ENCODE results near the gene DIP2A. TPM values are rescaled to one million over a fixed set of nuclear protein-coding genes. Genes with fewer than 3 reads are reported as not detected.

The DIP2A gene
- polyA plus RNA-seq, 1 donor from 2014 or later = 45.0 TPM

DNA sequence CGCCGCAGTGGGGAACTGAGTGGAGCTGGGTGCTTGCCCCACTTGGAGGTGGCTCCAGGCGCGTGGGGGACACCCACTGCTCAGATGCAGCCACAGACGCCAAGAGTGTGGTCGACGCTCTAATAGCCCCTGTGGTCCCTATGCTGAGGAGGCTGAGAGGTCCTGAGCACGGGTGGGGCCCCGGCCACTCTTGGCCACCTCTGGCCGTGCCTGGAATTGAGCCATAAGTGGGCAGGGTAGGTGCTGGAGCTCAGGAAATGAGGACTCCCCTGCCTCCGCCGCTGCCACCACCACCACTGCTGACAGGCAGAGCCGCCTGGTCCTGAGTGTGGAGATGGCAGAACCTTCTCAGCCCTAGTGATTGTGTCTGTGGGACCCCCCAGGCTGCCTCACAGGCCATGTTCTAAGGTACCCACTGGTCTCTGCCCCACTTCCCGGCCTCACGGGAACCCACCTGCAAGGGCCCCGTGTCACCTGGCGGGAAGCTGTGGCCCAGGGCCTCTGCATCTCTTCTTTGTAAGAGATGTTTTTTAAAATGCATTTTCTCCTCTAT is 34.6 kb upstream of the DIP2A start:
- no peak overlapping the region for H3K27ac ChIP-seq (ENCODE audit: low read length)

DNA sequence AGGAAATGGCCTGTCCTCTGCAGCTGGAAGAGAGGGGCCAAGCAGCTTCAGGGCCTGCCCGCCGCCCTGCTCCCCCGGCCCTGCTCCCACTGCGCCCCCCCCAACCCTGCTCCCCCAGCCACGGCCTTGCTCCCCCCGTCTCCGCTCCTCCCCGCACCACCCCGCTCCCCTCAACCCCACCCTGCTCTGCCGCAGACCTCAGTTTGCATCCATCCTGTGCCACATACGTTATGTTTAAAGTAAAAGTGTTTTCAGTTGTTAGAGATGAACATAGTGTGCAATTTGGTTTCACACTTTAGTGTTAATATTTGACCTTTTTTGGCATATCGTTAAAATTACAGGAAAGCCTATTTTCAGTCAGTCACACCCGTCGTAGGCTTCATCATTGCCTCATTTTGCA is 34.1 kb upstream of the DIP2A start:
- H3K9me3 ChIP-seq (ENCODE audit: low read length) = no peaks in the 10 kb centered on the region
- H3K27me3 ChIP-seq (ENCODE audit: insufficient read depth, low read depth, low read length) = no peaks in the 10 kb centered on the region
- no peak overlapping the region for H3K9ac ChIP-seq (ENCODE audit: low read length)
- no peak for TF ChIP-seq EP300 (conservative IDR thresholded peaks at IDR 0.05; ENCODE audit: poor library complexity, severe bottlenecking)
- no peak for TF ChIP-seq RAD21 (conservative IDR thresholded peaks at IDR 0.05)
- no peak for TF ChIP-seq MXI1 (conservative IDR thresholded peaks at IDR 0.05; ENCODE audit: poor library complexity, severe bottlenecking)
- no peak for TF ChIP-seq EZH2 (IDR thresholded peaks at IDR 0.05; ENCODE audit: borderline replicate concordance, insufficient read depth, low read length, poor library complexity, severe bottlenecking)
- no peak for TF ChIP-seq TAF1 (IDR thresholded peaks at IDR 0.05; ENCODE audit: low read depth)
- TF ChIP-seq POLR2AphosphoS5 (IDR thresholded peaks at IDR 0.05) = no peak
- TF ChIP-seq SMC3 (conservative IDR thresholded peaks at IDR 0.05; ENCODE audit: poor library complexity) = no peak
- TF ChIP-seq, protein P1, sequence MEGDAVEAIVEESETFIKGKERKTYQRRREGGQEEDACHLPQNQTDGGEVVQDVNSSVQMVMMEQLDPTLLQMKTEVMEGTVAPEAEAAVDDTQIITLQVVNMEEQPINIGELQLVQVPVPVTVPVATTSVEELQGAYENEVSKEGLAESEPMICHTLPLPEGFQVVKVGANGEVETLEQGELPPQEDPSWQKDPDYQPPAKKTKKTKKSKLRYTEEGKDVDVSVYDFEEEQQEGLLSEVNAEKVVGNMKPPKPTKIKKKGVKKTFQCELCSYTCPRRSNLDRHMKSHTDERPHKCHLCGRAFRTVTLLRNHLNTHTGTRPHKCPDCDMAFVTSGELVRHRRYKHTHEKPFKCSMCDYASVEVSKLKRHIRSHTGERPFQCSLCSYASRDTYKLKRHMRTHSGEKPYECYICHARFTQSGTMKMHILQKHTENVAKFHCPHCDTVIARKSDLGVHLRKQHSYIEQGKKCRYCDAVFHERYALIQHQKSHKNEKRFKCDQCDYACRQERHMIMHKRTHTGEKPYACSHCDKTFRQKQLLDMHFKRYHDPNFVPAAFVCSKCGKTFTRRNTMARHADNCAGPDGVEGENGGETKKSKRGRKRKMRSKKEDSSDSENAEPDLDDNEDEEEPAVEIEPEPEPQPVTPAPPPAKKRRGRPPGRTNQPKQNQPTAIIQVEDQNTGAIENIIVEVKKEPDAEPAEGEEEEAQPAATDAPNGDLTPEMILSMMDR (IDR thresholded peaks at IDR 0.05; ENCODE audit: poor library complexity, severe bottlenecking) = no peak
- TF ChIP-seq, protein P2, sequence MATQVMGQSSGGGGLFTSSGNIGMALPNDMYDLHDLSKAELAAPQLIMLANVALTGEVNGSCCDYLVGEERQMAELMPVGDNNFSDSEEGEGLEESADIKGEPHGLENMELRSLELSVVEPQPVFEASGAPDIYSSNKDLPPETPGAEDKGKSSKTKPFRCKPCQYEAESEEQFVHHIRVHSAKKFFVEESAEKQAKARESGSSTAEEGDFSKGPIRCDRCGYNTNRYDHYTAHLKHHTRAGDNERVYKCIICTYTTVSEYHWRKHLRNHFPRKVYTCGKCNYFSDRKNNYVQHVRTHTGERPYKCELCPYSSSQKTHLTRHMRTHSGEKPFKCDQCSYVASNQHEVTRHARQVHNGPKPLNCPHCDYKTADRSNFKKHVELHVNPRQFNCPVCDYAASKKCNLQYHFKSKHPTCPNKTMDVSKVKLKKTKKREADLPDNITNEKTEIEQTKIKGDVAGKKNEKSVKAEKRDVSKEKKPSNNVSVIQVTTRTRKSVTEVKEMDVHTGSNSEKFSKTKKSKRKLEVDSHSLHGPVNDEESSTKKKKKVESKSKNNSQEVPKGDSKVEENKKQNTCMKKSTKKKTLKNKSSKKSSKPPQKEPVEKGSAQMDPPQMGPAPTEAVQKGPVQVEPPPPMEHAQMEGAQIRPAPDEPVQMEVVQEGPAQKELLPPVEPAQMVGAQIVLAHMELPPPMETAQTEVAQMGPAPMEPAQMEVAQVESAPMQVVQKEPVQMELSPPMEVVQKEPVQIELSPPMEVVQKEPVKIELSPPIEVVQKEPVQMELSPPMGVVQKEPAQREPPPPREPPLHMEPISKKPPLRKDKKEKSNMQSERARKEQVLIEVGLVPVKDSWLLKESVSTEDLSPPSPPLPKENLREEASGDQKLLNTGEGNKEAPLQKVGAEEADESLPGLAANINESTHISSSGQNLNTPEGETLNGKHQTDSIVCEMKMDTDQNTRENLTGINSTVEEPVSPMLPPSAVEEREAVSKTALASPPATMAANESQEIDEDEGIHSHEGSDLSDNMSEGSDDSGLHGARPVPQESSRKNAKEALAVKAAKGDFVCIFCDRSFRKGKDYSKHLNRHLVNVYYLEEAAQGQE (IDR thresholded peaks at IDR 0.05; ENCODE audit: borderline replicate concordance) = no peak
- H3K9me2 ChIP-seq (ENCODE audit: insufficient read depth, low read length) = no peaks in the 10 kb centered on the region
- H3K27ac ChIP-seq (ENCODE audit: low read length) = no peak overlapping the region
- no peaks in the 10 kb centered on the region for H4K20me1 ChIP-seq (ENCODE audit: insufficient read depth)
- H3K4me2 ChIP-seq (ENCODE audit: low read length) = no peak overlapping the region
- no peak overlapping the region for H2AFZ ChIP-seq (ENCODE audit: low read depth, low read length)
- H3K36me3 ChIP-seq (ENCODE audit: insufficient read depth, low read length) = no peaks in the 10 kb centered on the region
- H3K79me2 ChIP-seq (replicated peaks; ENCODE audit: insufficient read depth, low read length) = no peaks in the 10 kb centered on the region
- H3F3A ChIP-seq (ENCODE audit: insufficient read depth, low read length, poor library complexity, severe bottlenecking) = no peaks in the 10 kb centered on the region
- no peak overlapping the region for H3K4me3 ChIP-seq (ENCODE audit: low read length)

More for the DNA sequence above, 34.6 kb upstream of the DIP2A start:
- no peak overlapping the region for H3K4me2 ChIP-seq (ENCODE audit: low read length)
- no peaks in the 10 kb centered on the region for H3K9me3 ChIP-seq (ENCODE audit: low read length)
- no peaks in the 10 kb centered on the region for H3F3A ChIP-seq (ENCODE audit: insufficient read depth, low read length, poor library complexity, severe bottlenecking)
- H3K36me3 ChIP-seq (ENCODE audit: insufficient read depth, low read length) = no peaks in the 10 kb centered on the region
- no peaks in the 10 kb centered on the region for H3K27me3 ChIP-seq (ENCODE audit: insufficient read depth, low read depth, low read length)
- no peaks in the 10 kb centered on the region for H4K20me1 ChIP-seq (ENCODE audit: insufficient read depth)
- H2AFZ ChIP-seq (ENCODE audit: low read depth, low read length) = no peak overlapping the region
- H3K9ac ChIP-seq (ENCODE audit: low read length) = no peak overlapping the region
- TF ChIP-seq RAD21 (conservative IDR thresholded peaks at IDR 0.05) (no peak), EZH2 (IDR thresholded peaks at IDR 0.05; ENCODE audit: borderline replicate concordance, insufficient read depth, low read length, poor library complexity, severe bottlenecking) (no peak), SMC3 (conservative IDR thresholded peaks at IDR 0.05; ENCODE audit: poor library complexity) (no peak), MXI1 (conservative IDR thresholded peaks at IDR 0.05; ENCODE audit: poor library complexity, severe bottlenecking) (no peak)
- TF ChIP-seq, protein P2 (IDR thresholded peaks at IDR 0.05; ENCODE audit: borderline replicate concordance) = no peak
- TF ChIP-seq, protein P1 (IDR thresholded peaks at IDR 0.05; ENCODE audit: poor library complexity, severe bottlenecking) = no peak
- no peaks in the 10 kb centered on the region for H3K9me2 ChIP-seq (ENCODE audit: insufficient read depth, low read length)
- H3K79me2 ChIP-seq (replicated peaks; ENCODE audit: insufficient read depth, low read length) = no peaks in the 10 kb centered on the region
- H3K4me3 ChIP-seq (ENCODE audit: low read length) = no peak overlapping the region
